NCI-H187 (cell line): Measurements from ENCODE around the gene JPT2.

Source experiments
- DNase-seq, 2 experiments: peaks; one replicate each; lab custom pipeline; 2025; lab: John Stamatoyannopoulos, UW

Gene JPT2

GRCh38 chr16:1677942-1678499 is at the start of gene JPT2:
Gene JPT2, plus strand, starts transcription at chr16:1678279. Its CDS starts 34 bp downstream, at chr16:1678313.
- peak; percentile 99 for DNase-seq

DNA sequence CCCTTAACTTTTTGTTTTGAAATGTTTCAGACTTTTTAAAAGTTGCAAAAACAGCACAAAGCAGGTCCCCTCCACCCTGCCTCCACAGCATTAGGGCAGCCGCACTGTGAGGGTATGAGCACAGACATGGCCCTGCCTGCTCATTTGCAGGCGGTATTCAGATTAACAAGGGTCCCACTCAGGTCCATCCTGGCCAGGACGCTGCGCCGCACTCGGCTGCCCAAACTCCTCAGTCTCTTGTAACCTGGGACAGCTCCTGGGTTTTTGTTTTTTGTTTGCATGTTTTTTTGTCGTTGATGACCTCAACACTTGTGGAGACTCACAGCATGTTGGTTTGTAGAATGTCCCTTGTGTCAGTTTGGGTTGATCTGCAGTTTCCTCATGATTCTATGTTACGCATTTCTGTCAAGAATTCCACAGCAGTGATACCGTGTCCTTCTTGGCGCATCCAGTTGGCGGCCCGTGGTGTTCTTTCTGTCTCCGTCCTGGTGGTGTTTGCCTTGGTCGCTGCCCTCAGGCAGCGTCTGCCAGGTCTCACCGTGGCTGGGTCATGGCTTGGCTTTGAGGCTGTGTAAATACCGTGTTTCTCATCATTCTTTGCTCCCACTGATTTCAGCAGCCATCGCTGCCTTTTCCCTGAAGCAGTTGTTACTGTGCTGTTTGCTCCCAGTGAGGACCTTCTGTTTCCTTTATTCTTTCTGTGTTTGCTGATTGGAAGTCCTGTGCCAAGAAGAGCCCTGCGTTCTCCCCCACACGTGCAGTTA is 47.4 kb upstream of the JPT2 start:
- no peak for DNase-seq

DNA sequence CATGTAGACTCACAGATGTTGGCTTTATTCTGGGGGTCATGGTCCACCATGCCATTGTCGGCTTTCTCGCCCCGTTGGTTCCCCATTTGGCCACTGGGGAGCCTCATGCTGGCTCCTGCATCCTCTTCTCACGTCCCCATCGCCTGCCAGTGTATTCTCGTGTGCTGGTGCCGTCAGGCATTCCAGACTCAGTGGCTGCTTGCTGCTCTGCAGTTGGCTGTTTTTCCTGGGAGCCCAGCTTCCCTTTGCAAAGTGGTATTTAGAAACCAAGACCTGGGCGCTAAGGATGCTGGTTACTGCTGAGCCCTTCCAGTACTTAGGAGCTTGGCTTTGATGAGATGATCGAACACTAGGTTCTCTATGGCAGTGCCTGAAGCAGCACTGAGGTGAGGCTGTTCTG is 46.8 kb upstream of the JPT2 start:
- DNase-seq: no peak

DNA sequence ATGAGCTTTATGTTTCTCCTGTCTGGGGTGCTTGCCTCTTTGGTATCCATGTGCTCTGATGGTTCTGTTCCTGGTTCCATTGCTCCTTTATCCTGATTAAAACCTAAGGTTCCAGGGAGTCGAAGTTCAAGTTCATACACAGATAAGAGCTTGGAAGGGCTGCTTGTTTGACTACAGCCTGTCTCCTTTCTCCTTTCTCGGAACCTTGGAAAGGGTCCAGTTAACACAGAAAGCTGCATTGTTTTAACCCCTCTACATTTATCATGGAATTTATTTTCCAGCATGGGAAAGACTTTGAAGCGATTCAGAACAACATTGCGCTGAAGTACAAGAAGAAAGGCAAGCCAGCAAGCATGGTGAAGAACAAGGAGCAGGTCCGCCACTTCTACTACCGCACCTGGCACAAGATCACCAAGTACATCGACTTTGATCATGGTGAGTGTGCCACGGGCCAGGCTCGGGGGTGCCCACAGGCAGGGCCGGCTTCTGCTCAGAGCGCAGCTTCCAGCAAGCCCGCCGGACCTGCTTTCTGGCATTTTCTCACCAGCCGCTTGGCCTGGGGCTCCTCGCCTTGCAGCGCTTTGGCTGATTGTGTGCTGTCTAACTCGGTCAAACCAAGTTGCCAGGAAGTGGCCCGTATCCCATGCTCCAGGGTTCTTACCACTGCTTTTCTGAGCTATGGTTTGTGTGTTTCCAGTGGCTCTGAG is 46.0 kb upstream of the JPT2 start:
- no peak for DNase-seq

DNA sequence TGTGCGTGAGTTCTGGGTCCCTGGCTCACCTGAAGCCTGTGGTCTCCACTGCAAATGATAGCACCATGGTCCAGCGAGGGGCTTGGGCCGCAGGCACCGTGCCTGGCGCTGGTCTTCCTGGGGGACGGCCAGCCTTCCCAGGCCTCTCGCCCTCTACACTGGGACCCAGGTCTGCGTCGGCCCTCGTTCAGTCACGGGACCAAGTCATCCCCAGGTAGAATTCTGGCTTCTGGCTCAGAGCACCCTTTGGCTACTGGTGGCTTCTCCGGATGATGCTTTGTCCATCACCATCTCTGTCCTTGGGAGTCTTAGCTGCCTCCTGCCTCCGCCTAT is 45.5 kb upstream of the JPT2 start:
- DNase-seq: no peak

DNA sequence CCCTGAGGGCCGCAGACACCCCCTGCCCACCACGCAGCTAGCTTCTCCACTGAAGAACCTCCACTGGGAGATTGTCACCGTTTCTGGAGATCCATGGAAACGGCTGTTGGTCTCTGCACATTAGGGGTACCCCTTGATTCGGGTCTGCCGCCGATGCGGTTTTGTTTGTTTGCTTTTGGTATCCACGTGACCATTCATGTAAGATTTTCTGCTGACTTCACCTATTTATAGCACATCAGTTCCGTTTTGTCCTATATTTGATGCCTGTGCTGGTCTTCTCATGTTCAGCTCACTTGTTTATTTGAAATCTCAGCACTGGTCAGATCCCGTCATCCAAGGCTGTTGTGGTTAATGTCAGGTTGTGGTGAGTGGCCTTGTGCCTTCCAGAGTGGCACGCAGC is 44.8 kb upstream of the JPT2 start:
- DNase-seq: no peak

DNA sequence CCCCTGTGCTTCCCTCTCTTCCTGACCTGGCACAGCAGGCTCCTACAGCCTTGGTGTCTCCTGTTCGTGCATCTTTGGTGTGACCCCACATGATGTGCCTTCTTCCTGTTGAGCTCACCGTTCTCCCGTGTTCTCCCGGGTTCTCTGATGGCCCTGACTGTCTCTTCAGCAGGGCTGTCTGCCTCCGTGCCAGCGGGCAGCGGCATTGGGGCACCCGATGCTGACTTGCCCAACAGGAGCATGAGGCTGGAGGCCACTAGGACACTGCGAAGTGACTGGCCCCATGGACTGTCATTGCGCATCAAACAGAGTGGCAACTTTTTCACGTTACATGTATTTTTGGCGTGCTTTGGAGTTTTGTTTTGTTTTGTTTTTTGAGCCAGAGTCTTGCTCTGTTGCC is 43.5 kb upstream of the JPT2 start:
- no peak for DNase-seq

- DNase-seq: no peak
Observed at GRCh38 chr16:1635070-1635469, 43.0 kb upstream of the JPT2 start.

DNA sequence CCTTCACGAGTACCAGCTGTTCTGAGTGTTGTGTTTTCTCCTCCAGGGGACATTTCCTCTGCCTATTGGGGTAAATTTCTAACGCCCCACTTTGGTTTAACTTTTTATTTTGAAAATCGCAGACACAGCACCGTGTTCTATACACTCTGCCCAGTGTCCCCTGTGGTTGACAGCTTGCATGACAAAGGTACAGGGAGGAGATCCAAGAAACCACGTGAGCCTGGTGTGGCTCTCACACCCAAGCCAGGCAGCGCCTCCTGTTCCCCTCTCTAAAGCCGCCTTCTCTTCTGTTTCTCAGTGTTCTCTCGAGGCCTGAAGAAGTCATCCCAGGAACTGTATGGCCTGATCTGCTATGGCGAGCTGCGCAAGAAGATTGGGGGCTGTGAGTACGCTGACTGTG is 40.6 kb upstream of the JPT2 start:
- DNase-seq: no peak

- no peak for DNase-seq
Observed at GRCh38 chr16:1638757-1639156, 39.3 kb upstream of the JPT2 start.

DNA sequence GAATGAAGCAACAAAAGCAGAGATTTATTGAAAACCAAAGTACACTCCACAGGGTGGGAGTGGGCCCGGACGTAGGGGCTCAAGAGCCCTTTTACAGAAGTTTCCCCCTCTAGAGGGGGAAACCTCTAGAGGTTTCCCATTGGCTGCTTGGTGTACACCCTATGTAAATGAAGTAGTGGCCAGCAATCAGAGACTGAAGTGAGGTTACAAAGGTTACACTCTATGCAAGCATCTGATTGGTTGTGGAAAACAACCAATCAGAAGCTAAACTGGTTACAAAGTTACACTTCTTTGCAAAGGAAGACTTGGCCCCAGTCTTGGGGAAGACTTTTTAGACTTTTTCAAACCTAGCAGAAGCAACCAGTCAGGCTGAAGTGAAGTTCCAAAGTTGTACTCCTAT is 38.8 kb upstream of the JPT2 start:
- DNase-seq: no peak

- no peak for DNase-seq
Observed at GRCh38 chr16:1639860-1640259, 38.2 kb upstream of the JPT2 start.

DNA sequence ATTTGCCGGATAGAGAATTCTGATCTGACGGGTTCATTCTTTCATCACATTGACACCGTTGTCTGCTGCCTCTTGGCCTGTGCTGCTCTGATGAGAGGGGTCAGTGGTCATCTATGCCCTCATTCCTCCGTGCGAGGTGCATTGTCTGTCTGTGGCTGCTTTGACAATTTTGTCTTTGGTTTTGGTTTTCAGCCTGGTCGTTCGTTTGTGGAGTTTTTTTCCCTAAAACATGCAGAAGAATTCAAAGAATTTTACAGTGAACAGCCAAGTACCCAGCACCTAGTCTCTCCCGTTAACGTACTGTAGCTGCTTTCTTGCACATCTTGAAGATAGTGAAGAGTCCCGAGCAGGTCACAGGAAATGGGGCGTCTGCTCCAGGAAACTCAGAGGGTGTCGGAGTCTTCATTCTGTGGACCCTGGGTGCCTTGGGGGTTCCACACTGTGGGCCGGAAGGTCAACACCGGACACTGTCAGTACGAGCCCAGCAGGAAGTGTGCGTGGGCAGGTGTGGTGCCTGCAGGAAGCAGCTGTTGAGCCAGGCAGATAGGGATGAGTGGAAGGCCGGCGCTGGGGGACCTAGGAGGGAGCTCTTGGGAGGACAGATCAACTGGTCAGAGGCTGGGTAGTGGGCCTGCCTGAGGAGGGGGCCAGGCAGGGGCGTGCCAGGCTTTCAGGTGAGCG is 37.7 kb upstream of the JPT2 start:
- DNase-seq: no peak

DNA sequence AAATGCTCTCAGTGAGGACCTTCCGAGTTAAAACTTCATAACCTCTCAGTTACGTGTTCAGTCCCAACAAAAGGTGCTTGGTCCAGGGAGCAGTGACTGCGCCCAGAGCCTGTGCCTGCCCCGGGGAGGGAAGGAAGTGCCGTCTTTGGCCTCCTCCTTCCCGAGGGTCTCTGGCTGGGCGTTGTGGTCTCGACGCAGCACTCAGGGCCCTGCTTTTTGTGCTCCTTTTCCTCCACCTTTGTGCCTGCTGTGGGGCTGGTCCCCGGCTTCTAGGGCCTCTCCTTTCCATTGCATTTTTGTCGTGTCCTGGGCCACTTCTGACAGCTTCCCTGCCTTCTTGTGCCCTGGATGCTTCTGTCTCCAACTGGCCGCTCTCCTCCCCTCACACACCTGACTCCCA is 36.8 kb upstream of the JPT2 start:
- no peak for DNase-seq

DNA sequence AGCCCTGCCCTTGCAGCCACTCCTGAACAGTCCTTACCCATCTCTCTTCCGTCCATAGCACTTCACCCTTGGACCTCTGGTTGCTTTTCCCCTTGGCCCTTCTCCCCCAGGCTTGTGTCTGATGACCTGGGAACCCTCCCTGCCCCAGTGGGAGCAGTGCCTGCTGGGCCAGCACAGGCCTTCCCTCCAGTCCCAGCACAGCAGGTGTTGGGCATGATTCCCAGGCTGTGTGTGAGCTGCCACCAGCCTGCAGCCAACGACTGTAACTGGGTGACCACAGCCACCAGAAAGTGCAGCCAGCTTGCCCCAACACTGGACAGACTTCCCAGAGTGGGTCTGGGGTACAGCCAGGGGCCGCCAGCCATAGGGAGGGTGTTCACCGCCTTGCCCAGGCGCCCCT is 35.9 kb upstream of the JPT2 start:
- no peak for DNase-seq

GRCh38 chr16:1642753-1643152 is 35.3 kb upstream of the JPT2 start:
- DNase-seq: no peak

DNA sequence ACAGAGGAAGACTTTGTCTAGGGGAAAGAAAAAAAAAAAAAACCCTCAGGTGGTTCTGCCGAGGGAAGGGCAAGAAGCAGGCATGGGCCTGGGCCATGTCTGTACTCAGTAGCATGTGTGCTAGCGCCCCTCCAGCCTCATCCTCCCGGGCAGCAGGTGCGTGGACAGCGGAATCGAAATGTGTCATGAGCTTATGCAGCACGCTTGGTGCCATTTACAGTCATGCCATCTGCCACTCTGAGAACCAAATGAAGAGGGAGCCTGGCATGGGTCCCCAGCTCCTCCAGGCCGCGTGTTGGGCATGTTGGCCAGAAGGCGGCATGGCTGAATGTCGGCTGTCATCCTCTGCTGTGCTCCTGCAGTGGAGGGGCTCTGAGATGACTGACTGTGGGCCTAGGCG is 34.6 kb upstream of the JPT2 start:
- no peak for DNase-seq

DNA sequence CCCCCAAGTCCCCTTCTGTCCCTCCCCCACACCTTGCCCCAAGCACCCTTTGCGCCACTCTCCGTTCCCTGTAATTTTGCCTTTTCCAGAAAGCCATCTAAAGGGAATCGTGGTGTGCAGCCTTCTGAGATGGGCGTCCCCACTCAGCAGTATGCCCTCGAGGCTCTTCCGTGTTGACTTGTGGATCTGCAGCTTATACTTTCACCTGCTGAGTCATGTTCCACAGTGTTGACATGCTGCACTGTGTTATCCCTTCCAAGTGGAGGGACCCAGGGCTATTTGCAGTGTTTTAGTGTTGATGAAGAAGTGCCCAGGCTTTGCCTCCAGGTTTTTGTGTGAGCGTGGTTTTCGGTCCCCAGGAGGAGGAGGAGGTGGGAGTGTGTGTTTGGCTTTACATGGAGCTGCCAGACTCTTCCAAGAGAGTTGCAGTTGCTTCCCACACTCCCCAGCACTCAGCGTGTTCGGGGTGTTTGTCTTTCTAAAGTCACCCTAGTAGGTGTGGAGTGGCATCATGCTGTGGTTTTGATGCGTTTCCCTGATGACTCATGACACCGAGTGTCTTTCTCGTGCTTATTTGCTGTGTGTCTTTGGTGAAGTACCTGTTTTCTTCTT is 32.1 kb upstream of the JPT2 start:
- no peak for DNase-seq

- no peak for DNase-seq
Observed at GRCh38 chr16:1647856-1648255, 30.2 kb upstream of the JPT2 start.

- DNase-seq: no peak
Observed at GRCh38 chr16:1650131-1650530, 27.9 kb upstream of the JPT2 start.

DNA sequence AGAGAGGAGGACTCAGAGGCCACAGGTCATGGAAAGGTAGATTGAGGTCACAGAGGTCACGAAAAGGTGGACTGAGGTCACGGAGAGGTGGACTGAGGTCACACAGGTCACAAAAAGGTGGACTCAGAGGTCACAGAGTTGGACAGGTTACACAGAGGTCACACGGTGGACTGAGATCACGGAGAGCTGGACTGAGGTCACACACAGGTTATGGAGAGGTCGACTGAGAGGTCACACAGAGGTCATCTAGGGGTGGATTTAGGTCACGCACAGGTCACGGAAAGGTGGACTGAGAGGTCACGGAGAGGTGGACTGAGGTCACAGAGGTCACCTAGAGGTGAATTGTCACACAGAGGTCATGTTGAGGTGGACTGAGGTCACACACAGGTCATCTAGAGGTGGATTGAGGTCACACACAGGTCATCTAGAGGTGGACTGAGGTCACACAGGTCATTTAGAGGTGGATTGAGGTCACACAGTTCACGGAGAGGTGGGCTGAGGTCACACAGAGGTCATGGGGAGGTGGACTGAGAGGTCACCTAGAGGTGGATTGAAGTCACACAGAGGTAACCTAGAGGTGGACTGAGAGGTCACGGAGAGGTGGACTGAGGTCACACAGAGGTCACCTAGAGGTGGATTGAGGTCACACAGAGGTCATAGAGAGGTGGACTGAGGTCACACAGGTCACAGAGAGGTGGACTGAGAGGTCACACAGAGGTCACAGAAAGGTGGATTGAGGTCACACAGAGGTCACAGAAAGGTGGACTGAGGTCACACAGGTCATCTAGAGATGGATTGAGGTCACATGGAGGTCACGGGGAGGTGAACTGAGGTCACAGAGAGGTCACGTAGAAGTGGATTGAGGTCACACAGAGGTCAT is 26.7 kb upstream of the JPT2 start:
- DNase-seq: no peak

DNA sequence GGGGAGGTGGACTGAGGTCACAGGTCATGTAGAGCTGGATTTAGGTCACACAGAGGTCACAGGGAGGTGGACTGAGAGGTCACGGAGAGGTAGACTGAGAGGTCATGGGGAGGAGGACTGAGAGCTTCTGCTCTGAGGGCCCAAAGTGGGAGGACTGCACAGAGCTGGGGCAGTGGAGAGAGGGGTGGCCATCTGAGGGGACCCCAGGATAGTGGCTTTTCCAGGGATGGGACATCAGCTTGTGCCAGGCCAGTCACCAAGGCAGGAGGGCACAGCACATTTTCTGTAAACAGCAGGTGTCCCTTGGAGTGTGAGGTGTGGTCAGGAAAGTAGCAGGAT is 26.1 kb upstream of the JPT2 start:
- DNase-seq: no peak
